NB4 (cell line): ENCODE results near the gene RER1.

Experiments used
- CTCF ChIP-seq: IDR thresholded peaks from one replicate; pipeline ENCODE4 v1.5.1; 2012; ENCODE audit warnings: low read depth, low read length
- MYC ChIP-seq: IDR thresholded peaks from 2 replicates; pipeline ENCODE4 v1.6.1; 2011; ENCODE audit warnings: low read depth, low read length
- POLR2A ChIP-seq: IDR thresholded peaks from 2 replicates; pipeline ENCODE4 v1.6.1; 2011; ENCODE audit warnings: mild to moderate bottlenecking; ENCODE audit not compliant: insufficient read length; ENCODE audit errors: extremely low read depth

GRCh38 chr1:2445162-2445822 lies 53.7 kb downstream of the RER1 start:
- TF ChIP-seq CTCF (no peak), POLR2A (no peak), MYC (no peak)
